NT2/D1 (cell line): ENCODE results near the gene CELF3.

Experiments
- DNase-seq: peaks from one replicate; pipeline ENCODE4 v3.0.0-alpha.2; 2011; ENCODE audit warnings: low read depth, low spot score
- H3K27me3 ChIP-seq: 2 replicates; pipeline ENCODE4 v1.6.0; 2011; ENCODE audit warnings: mild to moderate bottlenecking; ENCODE audit not compliant: insufficient read length, insufficient read depth
- H3K36me3 ChIP-seq: 2 replicates; pipeline ENCODE4 v1.6.1; 2011; ENCODE audit warnings: mild to moderate bottlenecking, low read length, mixed read lengths; ENCODE audit not compliant: insufficient read depth, insufficient read length
- H3K4me1 ChIP-seq: 2 replicates; pipeline ENCODE4 v1.5.1; 2011; ENCODE audit not compliant: insufficient read depth, insufficient read length
- H3K4me3 ChIP-seq: 2 replicates; pipeline ENCODE4 v1.5.1; 2011; ENCODE audit warnings: low read depth; ENCODE audit not compliant: insufficient read length
- H3K9ac ChIP-seq: 2 replicates; pipeline ENCODE4 v1.6.0; 2011; ENCODE audit warnings: low read depth; ENCODE audit not compliant: insufficient read length
- H3K9me3 ChIP-seq: 2 replicates; pipeline ENCODE4 v1.5.1; 2011; ENCODE audit warnings: mild to moderate bottlenecking, low read length; ENCODE audit not compliant: insufficient read depth
- SUZ12 ChIP-seq: IDR thresholded peaks from 2 replicates; pipeline ENCODE4 v1.6.1; 2011; ENCODE audit not compliant: insufficient read length, insufficient read depth; ENCODE audit errors: extremely low read depth
- YY1 ChIP-seq: IDR thresholded peaks from 2 replicates; pipeline ENCODE4 v1.6.1; 2011; ENCODE audit not compliant: insufficient read length, insufficient read depth
- ZNF274 ChIP-seq: IDR thresholded peaks from 2 replicates; pipeline ENCODE4 v1.6.1; 2011; ENCODE audit warnings: mild to moderate bottlenecking, low read depth, low read length

Gene CELF3

DNA sequence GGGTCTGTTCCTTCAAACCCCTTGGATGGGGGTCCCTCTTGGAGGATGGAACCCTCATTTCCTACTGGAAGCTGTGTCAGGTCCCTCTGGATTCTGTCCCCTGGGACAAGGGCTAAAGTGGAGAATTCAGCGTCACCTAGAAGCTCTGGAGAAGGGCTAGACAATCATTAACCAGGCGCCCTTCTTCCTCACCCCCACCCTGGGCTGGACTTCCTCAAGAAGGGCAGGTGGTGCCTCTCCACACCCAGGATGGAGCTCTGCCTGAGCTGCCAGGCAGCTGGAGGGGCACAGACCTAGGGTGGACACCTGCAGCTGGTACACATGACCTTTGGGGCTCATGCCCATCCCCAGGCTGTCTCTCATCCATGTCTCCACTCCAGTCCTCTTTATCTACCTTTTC lies 3.6 kb downstream of the CELF3 start:
- Histone ChIP-seq H3K36me3 (no peaks in the 10 kb centered on the region), H3K9ac (no peak overlapping the region), H3K27me3 (peaks cover 14% of the 10 kb centered on the region), H3K9me3 (no peaks in the 10 kb centered on the region), H3K4me1 (peaks cover 12% of the 10 kb centered on the region), H3K4me3 (no peak overlapping the region)
- DNase-seq = no peak
- TF ChIP-seq SUZ12 = no peak
- no peak for TF ChIP-seq ZNF274
- no peak for TF ChIP-seq YY1

DNA sequence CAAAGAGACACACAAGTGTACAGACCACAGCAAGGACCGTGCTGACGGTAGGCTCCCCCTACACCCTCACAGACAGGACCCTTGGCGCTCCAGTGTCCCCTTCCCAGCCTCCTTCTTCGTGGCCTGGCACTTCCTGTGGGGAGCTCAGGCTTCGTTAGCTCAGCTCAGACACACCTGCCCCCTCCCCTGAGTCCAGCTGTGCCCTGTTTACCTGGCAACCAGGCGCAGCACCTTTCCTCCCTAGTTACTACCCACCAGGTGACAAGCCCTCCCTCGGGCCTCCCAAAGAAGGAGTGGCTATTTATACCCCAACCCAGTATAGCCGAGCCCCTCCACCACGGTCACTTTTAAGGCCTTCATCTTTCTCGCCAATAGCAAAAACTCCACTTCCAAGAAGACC lies 4.7 kb downstream of the CELF3 start:
- TF ChIP-seq YY1 (no peak), ZNF274 (no peak), SUZ12 (no peak)
- H3K27me3 ChIP-seq = peaks cover 8% of the 10 kb centered on the region
- no peak overlapping the region for H3K4me3 ChIP-seq
- H3K9ac ChIP-seq = no peak overlapping the region
- H3K4me1 ChIP-seq = peaks cover 10% of the 10 kb centered on the region
- H3K36me3 ChIP-seq = no peaks in the 10 kb centered on the region
- no peaks in the 10 kb centered on the region for H3K9me3 ChIP-seq
- DNase-seq = no peak

DNA sequence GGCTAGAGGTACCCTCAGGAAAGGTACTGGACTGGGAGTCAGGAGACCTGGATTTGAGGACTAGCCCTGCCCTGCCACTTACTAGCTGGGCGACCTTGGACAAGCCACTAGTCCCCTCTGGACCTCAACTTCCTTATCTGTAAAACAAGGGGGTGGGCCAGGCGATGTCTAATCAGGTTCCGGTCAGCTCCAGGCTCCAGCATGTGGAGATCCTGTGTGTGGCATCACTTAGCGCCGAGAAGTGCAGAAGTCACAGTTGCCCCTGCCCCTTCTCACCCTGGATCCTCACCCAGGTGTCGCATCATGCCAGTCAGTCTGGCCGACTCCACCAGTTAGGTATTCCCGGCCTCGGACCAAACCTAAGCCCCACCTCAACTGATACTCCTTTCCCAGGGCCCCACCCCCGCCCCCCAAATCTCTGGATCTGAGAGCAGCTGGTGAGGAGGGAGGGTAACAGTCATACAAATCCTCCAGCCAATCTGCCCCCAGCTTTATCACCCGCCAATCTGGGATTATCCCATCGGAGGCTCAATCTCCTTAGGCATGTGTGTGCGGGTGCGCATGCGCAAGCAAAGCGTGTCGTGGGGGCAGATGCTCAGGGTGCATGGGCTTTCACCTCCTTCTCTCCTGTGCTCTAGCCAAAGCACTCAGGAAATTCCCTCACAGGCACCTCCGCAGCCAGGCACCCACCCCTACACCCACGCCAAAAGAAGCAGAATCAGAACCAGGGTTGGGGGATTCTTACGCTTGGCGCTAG lies 5.4 kb downstream of the CELF3 start:
- H3K9me3 ChIP-seq = no peaks in the 10 kb centered on the region
- H3K27me3 ChIP-seq = peaks cover 8% of the 10 kb centered on the region
- TF ChIP-seq ZNF274 (no peak), SUZ12 (no peak), YY1 (no peak)
- no peak for DNase-seq
- H3K36me3 ChIP-seq = no peaks in the 10 kb centered on the region
- no peak overlapping the region for H3K4me3 ChIP-seq
- peaks cover 8% of the 10 kb centered on the region for H3K4me1 ChIP-seq
- no peak overlapping the region for H3K9ac ChIP-seq

DNA sequence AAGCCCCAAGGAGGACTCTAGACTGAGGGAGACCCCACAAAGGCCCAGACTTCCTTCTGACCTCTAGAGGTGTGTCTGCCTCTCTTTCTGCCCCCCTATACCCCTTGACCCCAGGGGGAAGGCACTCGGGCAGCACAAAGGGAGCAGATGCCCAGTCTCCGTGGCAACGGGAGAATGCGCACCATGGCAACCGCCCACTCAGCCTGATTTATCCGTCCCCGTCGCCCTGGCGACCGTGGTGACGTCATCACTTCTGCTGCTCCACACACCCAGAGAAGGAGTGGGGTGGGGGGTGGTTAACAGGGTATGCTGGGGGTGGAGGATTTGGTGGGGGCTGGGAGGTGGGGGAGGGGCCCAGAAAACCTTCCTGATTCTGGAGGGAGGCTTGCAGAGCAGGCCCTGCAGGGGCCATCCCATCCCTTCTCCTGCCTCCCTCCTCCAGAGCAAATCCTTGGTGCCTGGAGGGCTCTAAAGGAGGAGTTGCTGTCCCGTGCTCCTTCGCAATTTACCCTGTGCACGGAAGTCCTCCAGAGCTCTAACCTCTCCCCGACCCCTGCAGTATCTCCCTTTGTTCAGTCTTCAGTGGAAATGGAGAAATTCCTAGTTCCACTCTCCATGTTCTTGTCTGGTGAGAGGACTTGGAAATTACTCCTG lies 6.3 kb downstream of the CELF3 start:
- Histone ChIP-seq H3K36me3 (no peaks in the 10 kb centered on the region), H3K4me1 (peaks cover 7% of the 10 kb centered on the region), H3K9ac (no peak overlapping the region), H3K27me3 (peaks cover 8% of the 10 kb centered on the region), H3K4me3 (no peak overlapping the region), H3K9me3 (no peaks in the 10 kb centered on the region)
- TF ChIP-seq SUZ12 (no peak), ZNF274 (no peak)
- peak; percentile 76 for DNase-seq

GRCh38 chr1:151708891-151709290 lies 7.7 kb downstream of the CELF3 start:
- peaks cover 3% of the 10 kb centered on the region for H3K27me3 ChIP-seq
- no peaks in the 10 kb centered on the region for H3K9me3 ChIP-seq
- peaks cover 5% of the 10 kb centered on the region for H3K4me1 ChIP-seq
- TF ChIP-seq SUZ12 = no peak
- no peak for TF ChIP-seq ZNF274
- TF ChIP-seq YY1 = no peak
- no peaks in the 10 kb centered on the region for H3K36me3 ChIP-seq
- no peak overlapping the region for H3K9ac ChIP-seq
- no peak for DNase-seq
- H3K4me3 ChIP-seq = no peak overlapping the region

GRCh38 chr1:151707541-151708065 lies 9.0 kb downstream of the CELF3 start:
- no peak for DNase-seq
- H3K9ac ChIP-seq = no peak overlapping the region
- TF ChIP-seq ZNF274 (no peak), YY1 (no peak), SUZ12 (no peak)
- H3K4me1 ChIP-seq = peaks cover 5% of the 10 kb centered on the region
- no peaks in the 10 kb centered on the region for H3K9me3 ChIP-seq
- no peaks in the 10 kb centered on the region for H3K27me3 ChIP-seq
- no peaks in the 10 kb centered on the region for H3K36me3 ChIP-seq
- H3K4me3 ChIP-seq = no peak overlapping the region
